ENCODE measurements around the gene MAN1A2.

Gene MAN1A2

DNA sequence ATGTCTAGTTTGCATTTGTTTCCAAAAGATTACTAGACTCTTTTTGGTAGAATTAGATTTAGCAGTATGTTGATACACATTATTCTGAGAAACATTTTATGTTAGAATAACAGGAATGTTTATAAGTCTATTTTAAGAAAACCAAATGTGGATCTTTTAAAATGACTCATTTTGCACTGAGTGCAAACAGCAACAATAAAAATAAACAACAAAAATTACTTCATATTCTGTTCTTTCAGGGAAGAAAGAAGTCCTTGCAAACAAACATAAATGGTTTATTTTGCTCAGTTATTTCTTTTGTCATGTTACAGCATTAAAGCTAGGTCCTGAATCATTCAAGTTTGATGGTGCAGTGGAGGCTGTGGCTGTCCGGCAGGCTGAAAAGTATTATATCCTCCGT lies 131.8 kb downstream of the MAN1A2 start:
- TF ChIP-seq, protein P1, sequence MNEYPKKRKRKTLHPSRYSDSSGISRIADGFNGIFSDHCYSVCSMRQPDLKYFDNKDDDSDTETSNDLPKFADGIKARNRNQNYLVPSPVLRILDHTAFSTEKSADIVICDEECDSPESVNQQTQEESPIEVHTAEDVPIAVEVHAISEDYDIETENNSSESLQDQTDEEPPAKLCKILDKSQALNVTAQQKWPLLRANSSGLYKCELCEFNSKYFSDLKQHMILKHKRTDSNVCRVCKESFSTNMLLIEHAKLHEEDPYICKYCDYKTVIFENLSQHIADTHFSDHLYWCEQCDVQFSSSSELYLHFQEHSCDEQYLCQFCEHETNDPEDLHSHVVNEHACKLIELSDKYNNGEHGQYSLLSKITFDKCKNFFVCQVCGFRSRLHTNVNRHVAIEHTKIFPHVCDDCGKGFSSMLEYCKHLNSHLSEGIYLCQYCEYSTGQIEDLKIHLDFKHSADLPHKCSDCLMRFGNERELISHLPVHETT (tag by site-specific recombination; IDR thresholded peaks at IDR 0.05), result no peak
- TF ChIP-seq ZNF341 (tag by site-specific recombination; IDR thresholded peaks at IDR 0.05; ENCODE audit: low read depth), result no peak
- TF ChIP-seq ZNF37A (tag by site-specific recombination; IDR thresholded peaks at IDR 0.05), result no peak
- no peak for TF ChIP-seq ZNF501 (tag by site-specific recombination; IDR thresholded peaks at IDR 0.05)
- TF ChIP-seq ZNF610 (tag by site-specific recombination; IDR thresholded peaks at IDR 0.05; ENCODE audit: borderline replicate concordance), result no peak
- TF ChIP-seq ZSCAN30 (tag by site-specific recombination; IDR thresholded peaks at IDR 0.05), result no peak
- TF ChIP-seq BCL11B (tag by site-specific recombination; IDR thresholded peaks at IDR 0.05; ENCODE audit: low read depth), result no peak
- no peak for TF ChIP-seq SP7 (tag by site-specific recombination; IDR thresholded peaks at IDR 0.05)
- TF ChIP-seq ZNF155 (tag by site-specific recombination; IDR thresholded peaks at IDR 0.05), result no peak
- TF ChIP-seq, protein P2, sequence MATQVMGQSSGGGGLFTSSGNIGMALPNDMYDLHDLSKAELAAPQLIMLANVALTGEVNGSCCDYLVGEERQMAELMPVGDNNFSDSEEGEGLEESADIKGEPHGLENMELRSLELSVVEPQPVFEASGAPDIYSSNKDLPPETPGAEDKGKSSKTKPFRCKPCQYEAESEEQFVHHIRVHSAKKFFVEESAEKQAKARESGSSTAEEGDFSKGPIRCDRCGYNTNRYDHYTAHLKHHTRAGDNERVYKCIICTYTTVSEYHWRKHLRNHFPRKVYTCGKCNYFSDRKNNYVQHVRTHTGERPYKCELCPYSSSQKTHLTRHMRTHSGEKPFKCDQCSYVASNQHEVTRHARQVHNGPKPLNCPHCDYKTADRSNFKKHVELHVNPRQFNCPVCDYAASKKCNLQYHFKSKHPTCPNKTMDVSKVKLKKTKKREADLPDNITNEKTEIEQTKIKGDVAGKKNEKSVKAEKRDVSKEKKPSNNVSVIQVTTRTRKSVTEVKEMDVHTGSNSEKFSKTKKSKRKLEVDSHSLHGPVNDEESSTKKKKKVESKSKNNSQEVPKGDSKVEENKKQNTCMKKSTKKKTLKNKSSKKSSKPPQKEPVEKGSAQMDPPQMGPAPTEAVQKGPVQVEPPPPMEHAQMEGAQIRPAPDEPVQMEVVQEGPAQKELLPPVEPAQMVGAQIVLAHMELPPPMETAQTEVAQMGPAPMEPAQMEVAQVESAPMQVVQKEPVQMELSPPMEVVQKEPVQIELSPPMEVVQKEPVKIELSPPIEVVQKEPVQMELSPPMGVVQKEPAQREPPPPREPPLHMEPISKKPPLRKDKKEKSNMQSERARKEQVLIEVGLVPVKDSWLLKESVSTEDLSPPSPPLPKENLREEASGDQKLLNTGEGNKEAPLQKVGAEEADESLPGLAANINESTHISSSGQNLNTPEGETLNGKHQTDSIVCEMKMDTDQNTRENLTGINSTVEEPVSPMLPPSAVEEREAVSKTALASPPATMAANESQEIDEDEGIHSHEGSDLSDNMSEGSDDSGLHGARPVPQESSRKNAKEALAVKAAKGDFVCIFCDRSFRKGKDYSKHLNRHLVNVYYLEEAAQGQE (tag by site-specific recombination; IDR thresholded peaks at IDR 0.05), result no peak
- TF ChIP-seq ZNF211 (tag by site-specific recombination; IDR thresholded peaks at IDR 0.05; ENCODE audit: low read depth), result no peak
- TF ChIP-seq, protein P3, sequence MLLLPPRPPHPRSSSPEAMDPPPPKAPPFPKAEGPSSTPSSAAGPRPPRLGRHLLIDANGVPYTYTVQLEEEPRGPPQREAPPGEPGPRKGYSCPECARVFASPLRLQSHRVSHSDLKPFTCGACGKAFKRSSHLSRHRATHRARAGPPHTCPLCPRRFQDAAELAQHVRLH (tag by site-specific recombination; IDR thresholded peaks at IDR 0.05), result no peak
- no peak for TF ChIP-seq EGR2 (tag by site-specific recombination; IDR thresholded peaks at IDR 0.05; ENCODE audit: low read depth)
- no peak for TF ChIP-seq ZXDB (tag by site-specific recombination; IDR thresholded peaks at IDR 0.05)
- no peak for TF ChIP-seq ZNF600 (tag by site-specific recombination; IDR thresholded peaks at IDR 0.05)
- no peak for TF ChIP-seq GFI1B (tag by site-specific recombination; IDR thresholded peaks at IDR 0.05)
- no peak for TF ChIP-seq ZNF571 (tag by site-specific recombination; IDR thresholded peaks at IDR 0.05)
- TF ChIP-seq ZNF560 (tag by site-specific recombination; IDR thresholded peaks at IDR 0.05; ENCODE audit: borderline replicate concordance), result no peak
- no peak for TF ChIP-seq ZNF426 (tag by site-specific recombination; IDR thresholded peaks at IDR 0.05)
- TF ChIP-seq, protein P4, sequence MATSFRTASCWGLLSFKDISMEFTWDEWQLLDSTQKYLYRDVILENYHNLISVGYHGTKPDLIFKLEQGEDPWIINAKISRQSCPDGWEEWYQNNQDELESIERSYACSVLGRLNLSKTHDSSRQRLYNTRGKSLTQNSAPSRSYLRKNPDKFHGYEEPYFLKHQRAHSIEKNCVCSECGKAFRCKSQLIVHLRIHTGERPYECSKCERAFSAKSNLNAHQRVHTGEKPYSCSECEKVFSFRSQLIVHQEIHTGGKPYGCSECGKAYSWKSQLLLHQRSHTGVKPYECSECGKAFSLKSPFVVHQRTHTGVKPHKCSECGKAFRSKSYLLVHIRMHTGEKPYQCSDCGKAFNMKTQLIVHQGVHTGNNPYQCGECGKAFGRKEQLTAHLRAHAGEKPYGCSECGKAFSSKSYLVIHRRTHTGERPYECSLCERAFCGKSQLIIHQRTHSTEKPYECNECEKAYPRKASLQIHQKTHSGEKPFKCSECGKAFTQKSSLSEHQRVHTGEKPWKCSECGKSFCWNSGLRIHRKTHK (tag by site-specific recombination; IDR thresholded peaks at IDR 0.05), result no peak
- H3K27ac ChIP-seq (ENCODE audit: extremely low read depth, low read depth, low read length), result no peak overlapping the region
- CTCF ChIA-PET, result interaction anchor here (0.9 to 1.1 kb wide), 2 partner anchors 13 to 255 kb away, joined by 3 to 4 read pairs; no protein-coding TSS in a partner anchor
- H3K4me3 ChIP-seq (ENCODE audit: low read depth, low read length), result no peak overlapping the region
- peaks cover 0 to 12% of the 10 kb centered on the region in 2 experiments; a peak in 1 of 3 replicates for H3K36me3 ChIP-seq (ENCODE audit: control insufficient read depth in 2 of 2, insufficient read depth in 1 of 2, low read length in 2 of 2)
- no peaks in the 10 kb centered on the region for H3K9me3 ChIP-seq (ENCODE audit: control insufficient read depth, insufficient read depth, low read depth, low read length)
- POLR2A ChIA-PET, result no interaction called here
- no peaks in the 10 kb centered on the region for H3K4me1 ChIP-seq (ENCODE audit: control insufficient read depth, insufficient read depth, low read length)

DNA sequence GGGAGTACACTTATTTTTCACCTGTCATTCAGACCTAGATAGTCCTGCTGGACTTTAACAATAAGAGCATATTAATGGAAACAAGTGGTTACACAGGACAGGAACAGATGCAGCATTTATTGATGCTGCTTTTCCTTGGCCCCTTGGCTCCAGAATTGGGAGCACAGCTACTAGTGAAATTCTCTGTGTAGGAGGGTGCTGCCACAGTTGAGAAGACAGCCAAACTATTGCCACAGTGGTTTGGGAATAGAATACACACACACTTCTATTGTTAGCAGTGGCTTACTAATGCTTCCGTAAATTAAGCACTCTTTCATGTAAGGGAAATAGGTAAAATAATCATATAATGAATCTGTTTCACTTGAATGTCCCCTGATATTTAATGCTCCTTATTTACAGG lies 133.3 kb downstream of the MAN1A2 start:
- ChIA-PET POLR2A (no interaction called here), CTCF (no interaction called here)
- Histone ChIP-seq H3K27ac (ENCODE audit: extremely low read depth, low read depth, low read length) (no peak overlapping the region), H3K36me3 (ENCODE audit: control insufficient read depth in 2 of 2, insufficient read depth in 1 of 2, low read length in 2 of 2) (peaks cover 0 to 13% of the 10 kb centered on the region in 2 experiments; a peak in 1 of 3 replicates), H3K4me1 (ENCODE audit: control insufficient read depth, insufficient read depth, low read length) (no peaks in the 10 kb centered on the region), H3K4me3 (ENCODE audit: low read depth, low read length) (no peak overlapping the region), H3K9me3 (ENCODE audit: control insufficient read depth, insufficient read depth, low read depth, low read length) (no peaks in the 10 kb centered on the region)
- TF ChIP-seq ZNF561 (tag by site-specific recombination; IDR thresholded peaks at IDR 0.05; ENCODE audit: borderline replicate concordance), result no peak
- no peak for TF ChIP-seq ZNF155 (tag by site-specific recombination; IDR thresholded peaks at IDR 0.05)
- TF ChIP-seq ZNF549 (tag by site-specific recombination; IDR thresholded peaks at IDR 0.05), result no peak
- TF ChIP-seq, protein P5, sequence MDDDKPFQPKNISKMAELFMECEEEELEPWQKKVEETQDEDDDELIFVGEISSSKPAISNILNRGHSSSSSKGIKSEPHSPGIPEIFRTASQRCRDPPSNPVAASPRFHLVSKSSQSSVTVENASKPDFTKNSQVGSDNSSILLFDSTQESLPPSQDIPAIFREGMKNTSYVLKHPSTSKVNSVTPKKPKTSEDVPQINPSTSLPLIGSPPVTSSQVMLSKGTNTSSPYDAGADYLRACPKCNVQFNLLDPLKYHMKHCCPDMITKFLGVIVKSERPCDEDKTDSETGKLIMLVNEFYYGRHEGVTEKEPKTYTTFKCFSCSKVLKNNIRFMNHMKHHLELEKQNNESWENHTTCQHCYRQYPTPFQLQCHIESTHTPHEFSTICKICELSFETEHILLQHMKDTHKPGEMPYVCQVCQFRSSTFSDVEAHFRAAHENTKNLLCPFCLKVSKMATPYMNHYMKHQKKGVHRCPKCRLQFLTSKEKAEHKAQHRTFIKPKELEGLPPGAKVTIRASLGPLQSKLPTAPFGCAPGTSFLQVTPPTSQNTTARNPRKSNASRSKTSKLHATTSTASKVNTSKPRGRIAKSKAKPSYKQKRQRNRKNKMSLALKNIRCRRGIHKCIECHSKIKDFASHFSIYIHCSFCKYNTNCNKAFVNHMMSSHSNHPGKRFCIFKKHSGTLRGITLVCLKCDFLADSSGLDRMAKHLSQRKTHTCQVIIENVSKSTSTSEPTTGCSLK (tag by site-specific recombination; IDR thresholded peaks at IDR 0.05), result no peak
- no peak for TF ChIP-seq KLF10 (tag by site-specific recombination; IDR thresholded peaks at IDR 0.05)
